Peyer's patch (tissue), 4 donors: ENCODE measurements around the gene PFKP. TPM values are rescaled to one million over a fixed set of nuclear protein-coding genes. Genes with fewer than 3 reads are reported as not detected.

Experiments
- DNase-seq, 3 donors: peaks; one replicate each; pipeline ENCODE4 v3.0.0-alpha.2; 2017 to 2019
- H3K27ac ChIP-seq, 4 donors: fragments of 200-600 bp; sonication (generic); one replicate each; pipeline ENCODE4 v1.5.1; 2016 to 2019
- H3K27me3 ChIP-seq, 2 donors: fragments of 200-600 bp; sonication (generic); one replicate each; pipeline ENCODE4 v1.5.1; 2019
- H3K36me3 ChIP-seq, 3 donors: fragments of 200-600 bp; sonication (generic); one replicate each; pipeline ENCODE4 v1.5.1; 2016 to 2019
- H3K4me1 ChIP-seq, 4 donors: fragments of 200-600 bp; sonication (generic); one replicate each; pipeline ENCODE4 v1.5.1; 2016 to 2019
- H3K4me3 ChIP-seq, 4 donors: fragments of 200-600 bp; sonication (generic); 1 replicate in 3 of 4; 2 replicates in 1 of 4; pipeline ENCODE4 v1.5.1; 2016 to 2019; ENCODE audit warnings: mild to moderate bottlenecking in 1 of 4
- H3K9me3 ChIP-seq, 4 donors: fragments of 200-600 bp; sonication (generic); one replicate each; pipeline ENCODE4 v1.5.1; 2016 to 2019; ENCODE audit warnings: mild to moderate bottlenecking in 1 of 4
- POLR2A ChIP-seq, 2 donors: fragments of 450-650 bp; IDR thresholded peaks; one replicate each; pipeline ENCODE4 v1.5.1; 2017; ENCODE audit warnings: antibody characterized with exemption in 2 of 2, mild to moderate bottlenecking in 2 of 2, moderate library complexity in 2 of 2
- total RNA-seq, 4 donors: library from RNA; depleted of rRNA; stranded (reverse); fragments of >200 nt; gene quantifications; one replicate each; pipeline ENCODE4 v1.1.0, GENCODE V29; 2016
- TF ChIP-seq, protein P1 (sequence below), 6 experiments: fragments of 450-650 bp in 4 of 6; fragments of 200-600 bp in 2 of 6; sonication (generic) in 1 of 6; IDR thresholded peaks; one replicate each; pipeline ENCODE4 v1.5.1; 2017 to 2019; ENCODE audit warnings: antibody characterized with exemption in 6 of 6, mild to moderate bottlenecking in 3 of 6, moderate library complexity in 1 of 6

Gene PFKP
- total RNA-seq, 4 donors from 2014 or later, result 79.0 to 130 (median 87.9) TPM

- peaks cover 0 to 7% of the 10 kb centered on the region in 2 donors for H3K27me3 ChIP-seq
- no peaks in the 10 kb centered on the region for H3K36me3 ChIP-seq
- H3K4me1 ChIP-seq, result peaks cover 0 to 16% (median 6%) of the 10 kb centered on the region in 4 donors
- TF ChIP-seq, protein P1, sequence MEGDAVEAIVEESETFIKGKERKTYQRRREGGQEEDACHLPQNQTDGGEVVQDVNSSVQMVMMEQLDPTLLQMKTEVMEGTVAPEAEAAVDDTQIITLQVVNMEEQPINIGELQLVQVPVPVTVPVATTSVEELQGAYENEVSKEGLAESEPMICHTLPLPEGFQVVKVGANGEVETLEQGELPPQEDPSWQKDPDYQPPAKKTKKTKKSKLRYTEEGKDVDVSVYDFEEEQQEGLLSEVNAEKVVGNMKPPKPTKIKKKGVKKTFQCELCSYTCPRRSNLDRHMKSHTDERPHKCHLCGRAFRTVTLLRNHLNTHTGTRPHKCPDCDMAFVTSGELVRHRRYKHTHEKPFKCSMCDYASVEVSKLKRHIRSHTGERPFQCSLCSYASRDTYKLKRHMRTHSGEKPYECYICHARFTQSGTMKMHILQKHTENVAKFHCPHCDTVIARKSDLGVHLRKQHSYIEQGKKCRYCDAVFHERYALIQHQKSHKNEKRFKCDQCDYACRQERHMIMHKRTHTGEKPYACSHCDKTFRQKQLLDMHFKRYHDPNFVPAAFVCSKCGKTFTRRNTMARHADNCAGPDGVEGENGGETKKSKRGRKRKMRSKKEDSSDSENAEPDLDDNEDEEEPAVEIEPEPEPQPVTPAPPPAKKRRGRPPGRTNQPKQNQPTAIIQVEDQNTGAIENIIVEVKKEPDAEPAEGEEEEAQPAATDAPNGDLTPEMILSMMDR (IDR thresholded peaks at IDR 0.05), result no peak
- TF ChIP-seq POLR2A (IDR thresholded peaks at IDR 0.05), result no peak
- no peak overlapping the region for H3K27ac ChIP-seq
- no peak for DNase-seq
- H3K9me3 ChIP-seq, result no peaks in the 10 kb centered on the region
- H3K4me3 ChIP-seq, result no peak overlapping the region
Measured at GRCh38 chr10:3064423-3064822, 2.9 kb upstream of the PFKP start.

DNA sequence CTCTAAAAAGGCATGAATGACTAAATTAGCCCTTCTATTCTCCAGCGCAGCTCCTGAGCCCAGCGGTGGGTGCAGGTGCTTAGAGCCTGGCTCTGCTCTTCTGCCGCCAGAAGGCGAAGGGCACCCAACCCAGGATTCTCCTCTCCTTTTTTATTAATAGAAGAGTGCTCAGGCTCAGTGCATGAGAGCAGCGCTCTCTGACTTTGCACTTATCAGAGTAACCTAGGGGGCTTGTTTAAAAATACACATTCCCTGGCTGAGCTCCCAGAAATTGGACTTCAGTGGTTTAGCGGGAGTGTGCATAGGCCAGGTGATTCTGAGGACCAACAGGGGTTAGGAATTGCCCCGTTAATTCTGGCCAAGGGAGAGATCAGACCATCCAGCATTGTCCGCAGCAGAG lies 1.7 kb upstream of the PFKP start:
- DNase-seq, result no peak
- H3K36me3 ChIP-seq, result no peaks in the 10 kb centered on the region
- peaks cover 0 to 7% of the 10 kb centered on the region in 2 donors for H3K27me3 ChIP-seq
- H3K4me3 ChIP-seq, result no peak overlapping the region
- H3K9me3 ChIP-seq, result no peaks in the 10 kb centered on the region
- H3K4me1 ChIP-seq, result peaks cover 0 to 16% (median 7%) of the 10 kb centered on the region in 4 donors
- H3K27ac ChIP-seq, result no peak overlapping the region
- TF ChIP-seq POLR2A (IDR thresholded peaks at IDR 0.05), result no peak
- TF ChIP-seq, protein P1 (IDR thresholded peaks at IDR 0.05), result no peak

DNA sequence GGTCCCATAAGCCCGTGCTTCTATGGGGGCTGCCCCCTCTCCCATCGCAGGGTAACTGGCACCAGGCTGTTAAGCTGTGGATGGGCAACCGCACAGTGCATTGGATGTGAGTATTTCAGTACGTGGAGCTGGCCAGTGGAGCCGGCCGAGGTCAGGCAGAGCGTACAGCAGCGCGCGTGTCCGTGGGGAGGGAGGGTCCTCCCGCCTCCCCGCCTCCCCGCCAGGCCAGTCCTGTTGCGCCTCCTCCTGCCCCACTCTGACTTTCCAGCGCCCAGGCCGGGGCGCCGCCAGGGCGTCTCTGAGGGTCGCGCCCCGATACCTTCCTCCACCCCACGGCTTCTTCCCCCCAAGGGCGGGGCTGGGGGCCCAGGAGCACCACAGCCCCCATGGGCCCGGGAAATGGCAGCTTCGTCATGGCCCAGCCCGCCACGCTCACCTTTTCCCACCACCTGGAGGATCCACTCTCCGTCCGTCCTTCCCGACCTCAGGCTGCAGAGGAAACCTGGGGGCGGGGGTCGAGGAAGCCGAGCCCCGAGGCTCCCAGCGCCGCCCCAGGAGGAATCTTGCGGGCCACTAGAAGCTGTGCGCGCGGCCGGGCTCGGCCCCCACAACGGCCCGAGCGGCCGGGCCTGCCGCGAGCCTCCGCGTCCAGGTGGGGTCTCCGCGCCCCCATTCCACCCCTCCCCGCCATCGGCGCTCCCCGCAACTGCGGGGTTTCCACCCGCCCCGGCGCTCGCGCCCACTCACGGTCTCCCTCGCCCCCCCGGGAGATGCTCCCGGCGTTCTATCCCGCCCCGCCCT lies 831 bp upstream of the PFKP start:
- TF ChIP-seq, protein P1 (IDR thresholded peaks at IDR 0.05), result no peak
- no peak for TF ChIP-seq POLR2A (IDR thresholded peaks at IDR 0.05)
- DNase-seq, result no peak
- Histone ChIP-seq H3K36me3 (no peaks in the 10 kb centered on the region), H3K9me3 (no peaks in the 10 kb centered on the region), H3K4me3 (peak overlapping the region; percentile 65 to 91 (median 74)), H3K27me3 (peaks cover 0 to 7% of the 10 kb centered on the region in 2 donors), H3K27ac (peak overlapping the region in 1 of 4 donors; percentile 69), H3K4me1 (peaks cover 0 to 16% (median 7%) of the 10 kb centered on the region in 4 donors)

- H3K36me3 ChIP-seq, result no peaks in the 10 kb centered on the region
- peak overlapping the region; percentile 61 to 75 (median 71) for H3K27ac ChIP-seq
- H3K4me1 ChIP-seq, result peaks cover 0 to 16% (median 7%) of the 10 kb centered on the region in 4 donors
- H3K27me3 ChIP-seq, result peaks cover 0 to 7% of the 10 kb centered on the region in 2 donors
- no peak for DNase-seq
- H3K9me3 ChIP-seq, result no peaks in the 10 kb centered on the region
- no peak for TF ChIP-seq POLR2A (IDR thresholded peaks at IDR 0.05)
- TF ChIP-seq, protein P1 (IDR thresholded peaks at IDR 0.05), result no peak
- H3K4me3 ChIP-seq, result peak overlapping the region; percentile 65 to 91 (median 74)
Measured at GRCh38 chr10:3067859-3068179, 471 bp downstream of the PFKP start.

- peak; percentile 45 to 79 (median 76) for DNase-seq
- H3K27me3 ChIP-seq, result peaks cover 0 to 7% of the 10 kb centered on the region in 2 donors
- H3K4me1 ChIP-seq, result peaks cover 0 to 16% (median 8%) of the 10 kb centered on the region in 4 donors
- H3K9me3 ChIP-seq, result no peaks in the 10 kb centered on the region
- H3K36me3 ChIP-seq, result no peaks in the 10 kb centered on the region
- TF ChIP-seq, protein P1 (IDR thresholded peaks at IDR 0.05), result peak in 4 of 6 experiments; percentile 10 to 33 (median 32)
- peak in 1 of 2 donors; percentile 16 for TF ChIP-seq POLR2A (IDR thresholded peaks at IDR 0.05)
- peak overlapping the region; percentile 61 to 75 (median 71) for H3K27ac ChIP-seq
- peak overlapping the region; percentile 65 to 91 (median 74) for H3K4me3 ChIP-seq
Measured at GRCh38 chr10:3068201-3068967, 1.0 kb downstream of the PFKP start.
